Epithelial cell of esophagus (primary cell): ENCODE data around the gene PLK5.

Experiments
- DNase-seq: peaks from one replicate; pipeline ENCODE4 v3.0.0; 2010; ENCODE audit warnings: low read depth
- H3K4me3 ChIP-seq: 2 replicates; pipeline ENCODE4 v1.5.1; 2011; ENCODE audit warnings: mild to moderate bottlenecking, low read length, control low read depth
- CTCF ChIP-seq: IDR thresholded peaks from 2 replicates; pipeline ENCODE4 v1.5.1; 2011; ENCODE audit warnings: low read depth, mild to moderate bottlenecking, low read length, control low read depth, inconsistent platforms; ENCODE audit not compliant: insufficient read depth; ENCODE audit errors: missing control alignments

Gene PLK5

GRCh38 chr19:1558552-1558951 is 34.7 kb downstream of the PLK5 start:
- DNase-seq: no peak
- H3K4me3 ChIP-seq: no peak overlapping the region
- TF ChIP-seq CTCF: no peak

DNA sequence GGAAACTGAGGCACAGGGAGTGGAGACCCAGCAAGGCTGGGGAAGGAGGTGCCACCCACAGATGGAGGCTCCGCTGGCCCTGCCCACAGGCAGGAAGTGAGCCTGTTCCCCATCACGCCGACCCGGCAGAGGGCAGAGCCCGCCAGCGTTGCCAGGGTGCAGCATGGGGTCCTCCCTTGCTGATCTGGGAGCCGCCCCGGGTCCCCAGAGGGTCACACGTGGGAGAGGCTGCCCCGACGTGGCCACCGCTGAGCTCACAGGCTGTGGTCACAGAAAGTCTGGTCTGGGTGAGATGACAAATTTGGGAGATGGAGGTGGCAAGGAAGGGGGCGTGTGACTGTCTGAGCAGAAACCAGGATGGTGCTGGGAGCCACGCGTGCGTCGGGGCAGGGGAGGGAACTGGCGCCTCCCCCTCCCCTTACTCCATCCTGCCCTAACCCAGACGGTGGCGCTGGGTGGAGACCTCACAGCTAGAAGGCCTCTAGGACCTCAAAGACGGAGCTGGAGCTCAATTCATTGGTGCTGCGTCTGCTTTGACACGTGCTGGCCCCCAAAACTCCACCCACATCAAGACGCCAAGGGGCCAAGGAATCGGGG is 36.5 kb downstream of the PLK5 start:
- H3K4me3 ChIP-seq: no peak overlapping the region
- DNase-seq: no peak
- TF ChIP-seq CTCF: no peak

DNA sequence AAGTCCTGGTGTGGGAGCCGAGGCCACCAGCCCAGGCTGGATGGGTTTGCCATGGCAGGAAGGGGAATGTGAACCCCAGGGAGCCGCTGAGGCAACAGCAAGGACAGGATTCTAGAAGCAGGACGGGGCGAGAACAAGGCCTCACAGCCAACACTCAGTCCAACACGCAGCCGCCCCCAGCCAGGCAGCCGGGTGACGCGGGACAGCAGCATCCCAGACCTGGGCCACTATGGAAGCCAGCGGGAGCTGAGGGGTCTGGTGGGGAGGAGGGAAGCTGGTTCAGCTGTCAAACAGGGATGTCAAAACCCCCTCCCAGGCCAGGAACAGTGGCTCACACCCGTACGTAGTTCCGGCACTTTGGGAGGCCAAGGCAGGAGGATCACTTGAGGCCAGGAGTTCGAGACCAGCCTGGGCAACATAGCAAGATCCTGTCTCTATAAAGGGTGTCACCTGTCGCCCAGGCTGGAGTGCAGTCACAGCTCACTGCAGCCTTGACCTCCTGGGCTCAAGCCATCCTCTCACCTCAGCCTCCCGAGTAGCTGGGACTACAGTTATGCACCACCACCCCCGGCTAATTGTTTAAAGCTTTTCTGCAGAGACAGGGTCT is 37.5 kb downstream of the PLK5 start:
- no peak overlapping the region for H3K4me3 ChIP-seq
- DNase-seq: no peak
- TF ChIP-seq CTCF: no peak

DNA sequence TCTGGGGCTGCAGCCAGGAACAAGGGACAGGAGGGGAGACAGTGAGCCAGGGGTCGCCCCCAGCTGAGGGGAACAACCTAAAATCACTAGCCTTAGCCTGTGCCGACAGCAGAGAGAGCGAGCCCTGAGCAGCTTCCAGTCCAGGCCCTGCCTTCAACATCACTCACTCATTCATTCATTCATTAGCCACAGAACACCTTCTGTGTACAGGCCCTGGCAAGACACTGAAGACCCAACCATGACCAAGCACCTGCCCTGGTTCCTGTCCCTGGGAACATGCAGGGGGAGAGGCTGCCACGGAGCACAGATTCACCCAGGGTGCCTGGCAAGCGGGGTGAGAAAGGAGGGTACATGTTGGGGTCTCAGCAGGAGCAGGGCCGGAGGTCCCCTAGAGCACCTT is 39.4 kb downstream of the PLK5 start:
- TF ChIP-seq CTCF: no peak
- no peak overlapping the region for H3K4me3 ChIP-seq
- DNase-seq: no peak

DNA sequence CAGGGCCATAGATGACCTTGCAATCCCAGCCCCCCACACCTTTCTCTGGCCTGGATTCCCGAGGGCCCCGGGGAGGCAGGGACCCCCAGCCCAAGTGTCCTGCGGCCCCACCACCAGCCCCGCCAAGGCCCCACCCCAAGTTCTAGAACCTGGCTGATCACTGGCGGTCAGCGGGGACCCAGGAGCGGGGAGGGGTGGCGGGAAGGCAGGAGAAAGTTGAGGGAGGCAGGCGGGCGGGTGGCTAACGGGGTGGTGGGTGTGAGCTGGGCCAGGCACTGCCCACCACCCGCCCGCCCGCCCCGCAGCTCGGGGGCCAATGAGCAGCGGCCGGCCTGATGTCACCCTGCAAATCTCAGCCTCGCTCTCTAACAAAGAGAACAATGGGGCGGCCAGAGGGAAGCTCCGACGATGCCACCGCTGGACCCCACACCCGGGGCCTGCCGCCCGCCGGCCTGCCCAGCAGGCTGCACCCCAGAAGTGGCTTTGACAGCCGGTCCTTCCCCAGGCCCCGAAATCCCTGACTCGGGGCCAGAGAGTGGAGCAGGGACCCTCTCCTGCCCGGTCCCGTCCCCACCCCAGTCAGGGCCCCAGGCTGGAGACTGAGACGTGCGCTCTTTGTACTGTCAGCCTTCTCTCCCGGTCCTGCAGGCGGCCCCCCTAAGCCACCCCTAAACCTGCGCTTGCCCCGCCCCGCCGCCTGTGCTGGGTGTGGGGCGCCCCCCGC is 42.7 kb downstream of the PLK5 start:
- TF ChIP-seq CTCF: no peak
- peak; percentile 80 for DNase-seq
- H3K4me3 ChIP-seq: peak overlapping the region; percentile 59

GRCh38 chr19:1567116-1567847 is 43.4 kb downstream of the PLK5 start:
- TF ChIP-seq CTCF: no peak
- DNase-seq: no peak
- H3K4me3 ChIP-seq: peak overlapping the region; percentile 59
